HG03354 (cell line): ENCODE results near the gene RUBCN.
A peak's percentile ranks its signal among the peaks of the same experiment; 100 is the strongest.

Experiments used
- ATAC-seq: cut with Tn5 transposase; IDR thresholded peaks from one replicate; pipeline ENCODE4 v1.9.1; 2021; ENCODE audit warnings: mild to moderate bottlenecking; ENCODE audit not compliant: unreplicated experiment, poor library complexity, severe bottlenecking

The RUBCN gene

GRCh38 chr3:197736491-197737318 is at the start of gene RUBCN:
Gene RUBCN, minus strand, starts transcription at chr3:197736904. Its CDS starts 185 bp downstream, at chr3:197736719.
- peak; percentile 83 for ATAC-seq

GRCh38 chr3:197784019-197784585 is 47.4 kb upstream of the RUBCN start:
- no peak for ATAC-seq

- ATAC-seq, result peak; percentile 56
Measured at GRCh38 chr3:197782230-197782629, 45.5 kb upstream of the RUBCN start.

- ATAC-seq, result no peak
Measured at GRCh38 chr3:197775317-197775716, 38.6 kb upstream of the RUBCN start.

- no peak for ATAC-seq
Measured at GRCh38 chr3:197761784-197762183, 25.1 kb upstream of the RUBCN start.

GRCh38 chr3:197758512-197758911 is 21.8 kb upstream of the RUBCN start:
- ATAC-seq, result no peak

- no peak for ATAC-seq
Measured at GRCh38 chr3:197756704-197757103, 20.0 kb upstream of the RUBCN start.

- no peak for ATAC-seq
Measured at GRCh38 chr3:197753263-197753662, 16.6 kb upstream of the RUBCN start.

GRCh38 chr3:197752107-197752506 is 15.4 kb upstream of the RUBCN start:
- no peak for ATAC-seq

- ATAC-seq, result no peak
Measured at GRCh38 chr3:197750858-197751737, 14.4 kb upstream of the RUBCN start.

- ATAC-seq, result peak; percentile 57
Measured at GRCh38 chr3:197750396-197750831, 13.7 kb upstream of the RUBCN start.

- peak; percentile 82 for ATAC-seq
Measured at GRCh38 chr3:197749601-197750395, 13.1 kb upstream of the RUBCN start, which contains the start of gene FYTTD1. Gene FYTTD1, plus strand, starts transcription at chr3:197749883. Its CDS starts 89 bp downstream, at chr3:197749972.

GRCh38 chr3:197749315-197749600 is 12.6 kb upstream of the RUBCN start:
- peak; percentile 48 for ATAC-seq

- no peak for ATAC-seq
Measured at GRCh38 chr3:197748597-197749314, 12.1 kb upstream of the RUBCN start.

- no peak for ATAC-seq
Measured at GRCh38 chr3:197746801-197747237, 10.1 kb upstream of the RUBCN start.

GRCh38 chr3:197746209-197746608 is 9.5 kb upstream of the RUBCN start:
- no peak for ATAC-seq

GRCh38 chr3:197742787-197743186 is 6.1 kb upstream of the RUBCN start:
- no peak for ATAC-seq

- ATAC-seq, result no peak
Measured at GRCh38 chr3:197737749-197738462, 1.2 kb upstream of the RUBCN start.
